ENCODE data around the gene RNU6-1.

The RNU6-1 gene

DNA sequence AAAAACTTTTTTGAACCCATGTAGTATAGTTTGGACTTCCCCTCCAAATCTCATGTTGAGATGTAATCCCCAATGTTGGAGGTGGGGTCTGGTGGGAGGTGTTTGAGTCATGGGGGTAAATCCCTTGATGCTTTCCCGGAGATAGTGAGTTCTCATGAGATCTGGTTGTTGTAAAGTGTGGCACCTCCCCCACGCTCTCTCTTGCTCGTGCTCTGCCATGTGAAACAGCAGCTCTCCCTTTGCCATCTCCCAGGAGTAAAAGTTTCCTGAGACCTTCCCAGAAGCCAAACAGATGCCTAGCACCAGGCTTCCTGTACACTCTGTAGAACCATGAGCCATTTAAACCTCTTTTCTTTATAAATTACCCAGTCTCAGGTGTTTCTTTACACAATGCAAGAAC, 16.0 kb upstream of the RNU6-1 start:
- no peak overlapping the region for H4K5ac ChIP-seq (ENCODE audit: low read length)
- H2BK15ac ChIP-seq (replicated peaks; ENCODE audit: low read depth) = no peak overlapping the region
- no peak overlapping the region for H3K9ac ChIP-seq (ENCODE audit: low read length)
- H3K18ac ChIP-seq (ENCODE audit: low read length) = no peak overlapping the region
- no peak overlapping the region for H4K8ac ChIP-seq (ENCODE audit: low read depth, low read length)
- H2BK120ac ChIP-seq (ENCODE audit: low read depth, low read length) = no peak overlapping the region
- no peak overlapping the region for H3K27ac ChIP-seq (ENCODE audit: low read depth, low read length)
- H3K27me3 ChIP-seq (ENCODE audit: insufficient read depth, low read length, poor library complexity) = no peaks in the 10 kb centered on the region
- H3K36me3 ChIP-seq (ENCODE audit: control insufficient read depth, insufficient read depth, low read length) = no peaks in the 10 kb centered on the region
- no peaks in the 10 kb centered on the region for H3K79me2 ChIP-seq (ENCODE audit: control insufficient read depth, insufficient read depth, low read length)
- H3K4me1 ChIP-seq (ENCODE audit: control insufficient read depth, low read depth, low read length) = peaks cover 6% of the 10 kb centered on the region
- DNase-seq = no peak
- H3K56ac ChIP-seq (ENCODE audit: low read length) = no peak overlapping the region
- no CpG with 5 or more reads among the region's 3 CpGs for WGBS (ENCODE audit: extremely low coverage, insufficient coverage, low lambda C conversion rate)
- H3K79me1 ChIP-seq (ENCODE audit: low read length) = no peaks in the 10 kb centered on the region
- H2AK5ac ChIP-seq (ENCODE audit: low read length) = no peak overlapping the region
- no peak overlapping the region for H3K4me3 ChIP-seq (ENCODE audit: low read length)
- H3K23ac ChIP-seq (ENCODE audit: low read length) = no peak overlapping the region
- no peak overlapping the region for H3K4me2 ChIP-seq (ENCODE audit: low read length)
- no peak overlapping the region for H3K4ac ChIP-seq (ENCODE audit: low read depth, low read length)
- H2BK5ac ChIP-seq (ENCODE audit: low read length) = no peak overlapping the region

DNA sequence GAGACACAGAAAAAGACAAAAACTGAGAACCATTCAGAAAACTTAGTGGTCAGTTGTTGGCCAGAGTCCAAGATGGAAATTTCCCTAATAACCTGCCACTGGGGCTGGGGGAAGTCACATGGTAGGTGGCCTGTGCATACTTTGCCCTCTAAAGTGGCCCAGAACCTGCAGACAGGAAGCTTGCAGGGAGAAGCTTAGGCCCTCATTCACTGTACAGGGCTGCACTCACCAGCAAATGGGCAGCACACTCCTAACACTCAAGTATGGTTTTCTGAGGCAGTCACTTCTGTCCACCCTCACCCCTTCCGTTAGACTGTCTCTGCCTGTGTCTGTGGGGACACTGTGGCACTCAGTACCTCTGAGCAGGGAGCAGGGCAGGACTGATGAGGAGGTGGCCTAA, 14.5 kb upstream of the RNU6-1 start:
- Histone ChIP-seq H2BK5ac (ENCODE audit: low read length) (no peak overlapping the region), H2BK15ac (replicated peaks; ENCODE audit: low read depth) (no peak overlapping the region), H4K5ac (ENCODE audit: low read length) (no peak overlapping the region), H3K27ac (ENCODE audit: low read depth, low read length) (no peak overlapping the region), H3K18ac (ENCODE audit: low read length) (no peak overlapping the region), H3K4ac (ENCODE audit: low read depth, low read length) (no peak overlapping the region), H3K4me1 (ENCODE audit: control insufficient read depth, low read depth, low read length) (peaks cover 6% of the 10 kb centered on the region), H4K8ac (ENCODE audit: low read depth, low read length) (no peak overlapping the region), H2AK5ac (ENCODE audit: low read length) (no peak overlapping the region), H3K36me3 (ENCODE audit: control insufficient read depth, insufficient read depth, low read length) (no peaks in the 10 kb centered on the region), H3K56ac (ENCODE audit: low read length) (peak overlapping the region; percentile 65), H3K79me2 (ENCODE audit: control insufficient read depth, insufficient read depth, low read length) (no peaks in the 10 kb centered on the region), H3K4me2 (ENCODE audit: low read length) (no peak overlapping the region), H3K9ac (ENCODE audit: low read length) (no peak overlapping the region), H3K23ac (ENCODE audit: low read length) (no peak overlapping the region), H3K79me1 (ENCODE audit: low read length) (no peaks in the 10 kb centered on the region), H3K4me3 (ENCODE audit: low read length) (no peak overlapping the region), H2BK120ac (ENCODE audit: low read depth, low read length) (no peak overlapping the region), H3K27me3 (ENCODE audit: insufficient read depth, low read length, poor library complexity) (no peaks in the 10 kb centered on the region)
- DNase-seq = no peak
- no CpG with 5 or more reads among the region's 1 CpG for WGBS (ENCODE audit: extremely low coverage, insufficient coverage, low lambda C conversion rate)

DNA sequence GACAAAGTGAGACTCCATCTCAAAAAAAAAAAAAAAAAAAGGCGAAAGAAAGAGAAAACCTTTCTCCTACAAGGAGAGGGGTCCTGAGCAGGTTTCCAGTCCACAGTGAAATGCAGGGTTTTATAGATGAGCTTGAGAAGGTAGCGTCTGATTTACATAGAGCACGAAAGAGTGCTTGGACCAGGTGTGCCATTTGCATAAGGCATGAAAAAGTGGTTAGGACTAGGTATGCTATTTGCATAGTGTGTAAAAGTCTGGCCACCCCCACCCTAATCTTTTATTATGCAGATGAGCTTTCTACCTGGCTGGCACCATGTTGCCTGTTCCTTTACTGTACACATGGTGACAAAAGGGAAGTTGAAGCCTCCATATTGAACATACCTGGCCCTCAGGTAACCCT, 13.6 kb upstream of the RNU6-1 start:
- no peaks in the 10 kb centered on the region for H3K79me1 ChIP-seq (ENCODE audit: low read length)
- no peak overlapping the region for H2BK5ac ChIP-seq (ENCODE audit: low read length)
- no peak overlapping the region for H3K23ac ChIP-seq (ENCODE audit: low read length)
- no peak overlapping the region for H3K4ac ChIP-seq (ENCODE audit: low read depth, low read length)
- no peak overlapping the region for H4K5ac ChIP-seq (ENCODE audit: low read length)
- no peak overlapping the region for H3K4me2 ChIP-seq (ENCODE audit: low read length)
- no peaks in the 10 kb centered on the region for H3K79me2 ChIP-seq (ENCODE audit: control insufficient read depth, insufficient read depth, low read length)
- H2BK15ac ChIP-seq (replicated peaks; ENCODE audit: low read depth) = no peak overlapping the region
- H3K4me3 ChIP-seq (ENCODE audit: low read length) = no peak overlapping the region
- WGBS (ENCODE audit: extremely low coverage, insufficient coverage, low lambda C conversion rate) = no CpG with 5 or more reads among the region's 3 CpGs
- no peak overlapping the region for H3K9ac ChIP-seq (ENCODE audit: low read length)
- H3K27ac ChIP-seq (ENCODE audit: low read depth, low read length) = no peak overlapping the region
- H3K36me3 ChIP-seq (ENCODE audit: control insufficient read depth, insufficient read depth, low read length) = no peaks in the 10 kb centered on the region
- H2AK5ac ChIP-seq (ENCODE audit: low read length) = no peak overlapping the region
- no peak overlapping the region for H2BK120ac ChIP-seq (ENCODE audit: low read depth, low read length)
- H3K56ac ChIP-seq (ENCODE audit: low read length) = no peak overlapping the region
- H3K27me3 ChIP-seq (ENCODE audit: insufficient read depth, low read length, poor library complexity) = no peaks in the 10 kb centered on the region
- peaks cover 6% of the 10 kb centered on the region for H3K4me1 ChIP-seq (ENCODE audit: control insufficient read depth, low read depth, low read length)
- DNase-seq = no peak
- no peak overlapping the region for H3K18ac ChIP-seq (ENCODE audit: low read length)
- no peak overlapping the region for H4K8ac ChIP-seq (ENCODE audit: low read depth, low read length)

DNA sequence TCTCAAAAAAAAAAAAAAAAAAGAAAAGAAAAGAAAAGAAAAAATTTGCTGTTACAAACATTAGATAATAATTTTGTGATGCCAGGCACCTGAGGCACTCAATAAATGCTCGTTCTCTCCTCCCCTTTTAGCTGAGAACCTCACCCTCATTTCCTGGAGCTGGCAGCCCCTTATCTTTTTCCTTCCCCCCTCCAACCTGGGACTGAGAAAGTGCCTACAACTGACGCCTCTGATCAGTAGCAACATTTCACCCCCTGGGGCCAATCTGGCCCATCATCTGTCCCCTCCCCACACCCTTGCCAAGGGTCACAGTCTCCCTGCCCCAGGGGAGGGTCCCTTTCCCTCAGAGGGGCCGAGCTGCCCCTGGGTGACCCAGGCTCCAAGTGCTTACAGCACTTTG, 12.6 kb upstream of the RNU6-1 start:
- no peak overlapping the region for H3K9ac ChIP-seq (ENCODE audit: low read length)
- no peak overlapping the region for H3K4ac ChIP-seq (ENCODE audit: low read depth, low read length)
- WGBS (ENCODE audit: extremely low coverage, insufficient coverage, low lambda C conversion rate) = no CpG with 5 or more reads among the region's 3 CpGs
- no peak overlapping the region for H3K4me2 ChIP-seq (ENCODE audit: low read length)
- no peak for DNase-seq
- no peak overlapping the region for H2AK5ac ChIP-seq (ENCODE audit: low read length)
- H2BK15ac ChIP-seq (replicated peaks; ENCODE audit: low read depth) = no peak overlapping the region
- H3K4me3 ChIP-seq (ENCODE audit: low read length) = no peak overlapping the region
- H4K8ac ChIP-seq (ENCODE audit: low read depth, low read length) = no peak overlapping the region
- H2BK120ac ChIP-seq (ENCODE audit: low read depth, low read length) = no peak overlapping the region
- H3K4me1 ChIP-seq (ENCODE audit: control insufficient read depth, low read depth, low read length) = peaks cover 6% of the 10 kb centered on the region
- no peaks in the 10 kb centered on the region for H3K79me2 ChIP-seq (ENCODE audit: control insufficient read depth, insufficient read depth, low read length)
- no peak overlapping the region for H3K23ac ChIP-seq (ENCODE audit: low read length)
- H2BK5ac ChIP-seq (ENCODE audit: low read length) = no peak overlapping the region
- H3K56ac ChIP-seq (ENCODE audit: low read length) = peak overlapping the region; percentile 46
- no peaks in the 10 kb centered on the region for H3K79me1 ChIP-seq (ENCODE audit: low read length)
- no peaks in the 10 kb centered on the region for H3K27me3 ChIP-seq (ENCODE audit: insufficient read depth, low read length, poor library complexity)
- no peak overlapping the region for H3K27ac ChIP-seq (ENCODE audit: low read depth, low read length)
- H3K18ac ChIP-seq (ENCODE audit: low read length) = no peak overlapping the region
- no peak overlapping the region for H4K5ac ChIP-seq (ENCODE audit: low read length)
- H3K36me3 ChIP-seq (ENCODE audit: control insufficient read depth, insufficient read depth, low read length) = no peaks in the 10 kb centered on the region

GRCh38 chr15:67850994-67851571, 11.2 kb upstream of the RNU6-1 start:
- Histone ChIP-seq H3K4me3 (ENCODE audit: low read length) (no peak overlapping the region), H3K79me1 (ENCODE audit: low read length) (no peaks in the 10 kb centered on the region), H4K5ac (ENCODE audit: low read length) (no peak overlapping the region), H3K27me3 (ENCODE audit: insufficient read depth, low read length, poor library complexity) (no peaks in the 10 kb centered on the region), H3K27ac (ENCODE audit: low read depth, low read length) (no peak overlapping the region), H3K23ac (ENCODE audit: low read length) (no peak overlapping the region), H3K79me2 (ENCODE audit: control insufficient read depth, insufficient read depth, low read length) (no peaks in the 10 kb centered on the region), H4K8ac (ENCODE audit: low read depth, low read length) (no peak overlapping the region), H3K4me2 (ENCODE audit: low read length) (no peak overlapping the region), H2AK5ac (ENCODE audit: low read length) (no peak overlapping the region), H3K4ac (ENCODE audit: low read depth, low read length) (no peak overlapping the region), H3K4me1 (ENCODE audit: control insufficient read depth, low read depth, low read length) (peaks cover 6% of the 10 kb centered on the region), H2BK5ac (ENCODE audit: low read length) (no peak overlapping the region), H3K9ac (ENCODE audit: low read length) (no peak overlapping the region), H3K18ac (ENCODE audit: low read length) (no peak overlapping the region), H2BK15ac (replicated peaks; ENCODE audit: low read depth) (no peak overlapping the region), H2BK120ac (ENCODE audit: low read depth, low read length) (no peak overlapping the region), H3K56ac (ENCODE audit: low read length) (no peak overlapping the region), H3K36me3 (ENCODE audit: control insufficient read depth, insufficient read depth, low read length) (no peaks in the 10 kb centered on the region)
- WGBS (ENCODE audit: extremely low coverage, insufficient coverage, low lambda C conversion rate) = no CpG with 5 or more reads among the region's 4 CpGs
- no peak for DNase-seq

DNA sequence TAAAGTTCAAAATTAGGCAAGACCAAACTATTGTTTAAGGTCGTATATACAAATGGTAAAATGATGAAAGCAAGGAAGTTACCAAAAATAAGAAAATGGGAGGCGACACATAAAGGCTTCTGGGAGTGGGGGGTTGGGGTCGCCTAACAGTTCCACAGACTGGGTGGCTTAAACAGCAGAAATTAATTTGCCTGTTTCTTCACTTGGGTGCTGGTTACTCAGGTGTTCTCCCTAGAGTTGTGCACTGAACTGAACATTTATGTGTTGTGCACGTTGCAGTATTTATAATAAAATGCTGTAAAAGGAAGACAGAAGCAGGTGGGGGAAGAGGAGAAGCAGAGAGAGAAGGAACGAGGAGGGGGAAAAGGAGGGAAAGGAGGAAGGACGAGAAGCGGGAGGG, 10.5 kb upstream of the RNU6-1 start:
- H3K23ac ChIP-seq (ENCODE audit: low read length) = no peak overlapping the region
- no peak overlapping the region for H4K8ac ChIP-seq (ENCODE audit: low read depth, low read length)
- H3K18ac ChIP-seq (ENCODE audit: low read length) = no peak overlapping the region
- H3K27me3 ChIP-seq (ENCODE audit: insufficient read depth, low read length, poor library complexity) = no peaks in the 10 kb centered on the region
- no peak overlapping the region for H3K4me3 ChIP-seq (ENCODE audit: low read length)
- H3K27ac ChIP-seq (ENCODE audit: low read depth, low read length) = no peak overlapping the region
- H2BK5ac ChIP-seq (ENCODE audit: low read length) = no peak overlapping the region
- no peak overlapping the region for H2BK15ac ChIP-seq (replicated peaks; ENCODE audit: low read depth)
- H3K4me2 ChIP-seq (ENCODE audit: low read length) = no peak overlapping the region
- H3K56ac ChIP-seq (ENCODE audit: low read length) = no peak overlapping the region
- H3K4ac ChIP-seq (ENCODE audit: low read depth, low read length) = no peak overlapping the region
- no peak overlapping the region for H2AK5ac ChIP-seq (ENCODE audit: low read length)
- no peak overlapping the region for H4K5ac ChIP-seq (ENCODE audit: low read length)
- H3K79me2 ChIP-seq (ENCODE audit: control insufficient read depth, insufficient read depth, low read length) = no peaks in the 10 kb centered on the region
- no CpG with 5 or more reads among the region's 7 CpGs for WGBS (ENCODE audit: extremely low coverage, insufficient coverage, low lambda C conversion rate)
- no peak overlapping the region for H2BK120ac ChIP-seq (ENCODE audit: low read depth, low read length)
- peaks cover 7% of the 10 kb centered on the region for H3K4me1 ChIP-seq (ENCODE audit: control insufficient read depth, low read depth, low read length)
- no peaks in the 10 kb centered on the region for H3K36me3 ChIP-seq (ENCODE audit: control insufficient read depth, insufficient read depth, low read length)
- H3K79me1 ChIP-seq (ENCODE audit: low read length) = no peaks in the 10 kb centered on the region
- DNase-seq = no peak
- H3K9ac ChIP-seq (ENCODE audit: low read length) = no peak overlapping the region

Measured in mesendoderm (in vitro differentiated cells).